CD14-positive monocyte (primary cell): ENCODE data around the gene OMD. TPM values are rescaled to one million over a fixed set of nuclear protein-coding genes. Genes with fewer than 3 reads are reported as not detected.

Source experiments
- DNase-seq, 3 donors: peaks; one replicate each; pipeline ENCODE4 v3.0.0-alpha.2; 2011 to 2022
- H2AFZ ChIP-seq: 2 replicates; pipeline ENCODE4 v1.6.0; 2012; ENCODE audit warnings: mild to moderate bottlenecking, low read depth, low read length, inconsistent platforms; ENCODE audit not compliant: insufficient read depth, poor library complexity, severe bottlenecking
- H3K27ac ChIP-seq, 2 donors: 1 replicate in 1 of 2; 2 replicates in 1 of 2; pipeline ENCODE4 v1.5.1; 2012 to 2013; ENCODE audit warnings: low read length in 2 of 2, control low read depth in 1 of 2, inconsistent platforms in 1 of 2, low read depth in 1 of 2, mild to moderate bottlenecking in 1 of 2
- H3K27me3 ChIP-seq, 2 donors: one replicate each; pipeline versions ENCODE4 v1.6.0 to v1.6.1; 2011 to 2013; ENCODE audit warnings: low read length in 2 of 2; ENCODE audit not compliant: control insufficient read depth in 2 of 2, insufficient read depth in 2 of 2
- H3K36me3 ChIP-seq, 2 donors: replicated peaks in 1 of 2; 1 replicate in 1 of 2; 2 replicates in 1 of 2; pipeline versions ENCODE4 v1.5.1 to v1.6.1; 2012 to 2013; ENCODE audit warnings: low read length in 2 of 2, control low read depth in 1 of 2, inconsistent platforms in 1 of 2, mild to moderate bottlenecking in 1 of 2; ENCODE audit not compliant: insufficient read depth in 2 of 2, control insufficient read depth in 1 of 2
- H3K4me1 ChIP-seq, 2 donors: 1 replicate in 1 of 2; 2 replicates in 1 of 2; pipeline versions ENCODE4 v1.5.1 to v1.6.1; 2012 to 2013; ENCODE audit warnings: low read length in 2 of 2, control low read depth in 1 of 2, inconsistent platforms in 1 of 2, mild to moderate bottlenecking in 1 of 2, moderate library complexity in 1 of 2; ENCODE audit not compliant: insufficient read depth in 2 of 2, control insufficient read depth in 1 of 2
- H3K4me2 ChIP-seq: replicated peaks from 2 replicates; pipeline ENCODE3; 2012; ENCODE audit warnings: low read length, moderate library complexity, mild to moderate bottlenecking; ENCODE audit not compliant: poor library complexity, severe bottlenecking; ENCODE audit errors: extremely low read depth
- H3K4me3 ChIP-seq, 3 experiments: fragments of 200-600 bp in 1 of 3; sonication (generic) in 1 of 3; replicated peaks in 1 of 3; 1 replicate in 2 of 3; 2 replicates in 1 of 3; pipeline ENCODE4 v1.5.1; 2011 to 2013; ENCODE audit warnings: low read length in 3 of 3, mild to moderate bottlenecking in 3 of 3, control low read depth in 2 of 3, low read depth in 2 of 3, inconsistent platforms in 1 of 3, moderate library complexity in 1 of 3
- H3K79me2 ChIP-seq: 2 replicates; pipeline ENCODE4 v1.6.0; 2012; ENCODE audit warnings: mild to moderate bottlenecking, control low read depth, inconsistent platforms, low read length, moderate library complexity; ENCODE audit not compliant: insufficient read depth
- H3K9ac ChIP-seq: 2 replicates; pipeline ENCODE4 v1.6.0; 2017; ENCODE audit warnings: low read length, mild to moderate bottlenecking; ENCODE audit not compliant: insufficient read depth, poor library complexity, severe bottlenecking
- H3K9me3 ChIP-seq, 2 donors: replicated peaks in 1 of 2; 1 replicate in 1 of 2; 2 replicates in 1 of 2; pipeline versions ENCODE4 v1.5.1 to v1.6.1; 2012 to 2013; ENCODE audit warnings: low read length in 2 of 2, control low read depth in 1 of 2; ENCODE audit not compliant: control insufficient read depth in 1 of 2, insufficient read depth in 1 of 2
- H4K20me1 ChIP-seq: 2 replicates; pipeline ENCODE4 v1.6.0; 2012; ENCODE audit warnings: mild to moderate bottlenecking, low read length, control low read depth, moderate library complexity; ENCODE audit not compliant: insufficient read depth
- H3K27ac Mint-ChIP-seq, 7 donors: one replicate each; pipeline ENCODE4 v1.8.0; 2020; ENCODE audit warnings: mild to moderate bottlenecking in 7 of 7, mixed read lengths in 7 of 7, moderate library complexity in 6 of 7, inconsistent platforms in 2 of 7
- H3K27me3 Mint-ChIP-seq, 3 donors: one replicate each; pipeline ENCODE4 v1.8.0; 2021 to 2022; ENCODE audit warnings: low read depth in 3 of 3, mild to moderate bottlenecking in 3 of 3, mixed read lengths in 3 of 3, moderate library complexity in 3 of 3, inconsistent platforms in 1 of 3
- H3K36me3 Mint-ChIP-seq, 2 donors: one replicate each; pipeline ENCODE4 v1.8.0; 2020; ENCODE audit warnings: mixed read lengths in 2 of 2, inconsistent platforms in 1 of 2, mild to moderate bottlenecking in 1 of 2
- H3K4me1 Mint-ChIP-seq: one replicate; pipeline ENCODE4 v1.8.0; 2020; ENCODE audit warnings: mild to moderate bottlenecking, mixed read lengths
- H3K4me3 Mint-ChIP-seq, 2 donors: one replicate each; pipeline ENCODE4 v1.8.0; 2020; ENCODE audit warnings: mild to moderate bottlenecking in 2 of 2, mixed read lengths in 2 of 2, moderate library complexity in 1 of 2
- H3K9me3 Mint-ChIP-seq, 7 donors: one replicate each; pipeline ENCODE4 v1.8.0; 2020 to 2022; ENCODE audit warnings: mixed read lengths in 7 of 7, mild to moderate bottlenecking in 6 of 7, moderate library complexity in 6 of 7, inconsistent platforms in 2 of 7
- CTCF ChIP-seq: fragments of 200-600 bp; IDR thresholded peaks from one replicate; pipeline ENCODE4 v1.8.0; 2022; ENCODE audit warnings: antibody characterized with exemption, mild to moderate bottlenecking
- WGBS: methylation state at CpG from one replicate; pipeline ENCODE4 v1.1.5; 2013; ENCODE audit warnings: missing lambda C conversion rate; ENCODE audit not compliant: insufficient coverage; 5-methylcytosine and 5-hydroxymethylcytosine counted together
- intact Hi-C, 2 donors: fragments of 100-400 bp; cut with micrococcal nuclease; formaldehyde crosslinking; loops; one replicate each; pipeline versions ENCODE4 v1.15.0 to v1.15.1; 2023
- polyA plus RNA-seq, 3 donors: library from polyadenylated mRNA; depleted of rRNA in 1 of 3; unstranded in 2 of 3; stranded (reverse) in 1 of 3; fragments of 300-500 nt in 2 of 3; fragments of >200 nt in 1 of 3; fragmentation: Illumina TruSeq in 2 of 3; gene quantifications; 1 replicate in 2 of 3; 2 replicates in 1 of 3; pipeline ENCODE4 v1.2.3, GENCODE V29; 2012 to 2021

OMD gene
- polyA plus RNA-seq, 3 donors: not detected

GRCh38 chr9:92429836-92430235 lies 5.6 kb upstream of the OMD start:
- Histone ChIP-seq H3K4me3 (no peak overlapping the region), H3K9ac (no peak overlapping the region), H4K20me1 (no peaks in the 10 kb centered on the region), H3K4me1 (no peaks in the 10 kb centered on the region), H3K4me2 (no peak overlapping the region), H3K27me3 (no peaks in the 10 kb centered on the region), H3K36me3 (no peaks in the 10 kb centered on the region), H3K27ac (no peak overlapping the region), H2AFZ (no peak overlapping the region), H3K9me3 (no peaks in the 10 kb centered on the region), H3K79me2 (no peaks in the 10 kb centered on the region)
- Mint-ChIP-seq H3K4me1 (no peaks in the 10 kb centered on the region), H3K9me3 (no peaks in the 10 kb centered on the region), H3K27ac (no peak overlapping the region), H3K27me3 (peaks cover 0 to 2% (median 0%) of the 10 kb centered on the region in 3 donors), H3K4me3 (no peak overlapping the region), H3K36me3 (peaks cover 5 to 16% of the 10 kb centered on the region in 2 donors)
- DNase-seq: no peak
- intact Hi-C loops: no loop called here
- no peak for TF ChIP-seq CTCF
- no CpG with 5 or more reads among the region's 2 CpGs for WGBS

DNA sequence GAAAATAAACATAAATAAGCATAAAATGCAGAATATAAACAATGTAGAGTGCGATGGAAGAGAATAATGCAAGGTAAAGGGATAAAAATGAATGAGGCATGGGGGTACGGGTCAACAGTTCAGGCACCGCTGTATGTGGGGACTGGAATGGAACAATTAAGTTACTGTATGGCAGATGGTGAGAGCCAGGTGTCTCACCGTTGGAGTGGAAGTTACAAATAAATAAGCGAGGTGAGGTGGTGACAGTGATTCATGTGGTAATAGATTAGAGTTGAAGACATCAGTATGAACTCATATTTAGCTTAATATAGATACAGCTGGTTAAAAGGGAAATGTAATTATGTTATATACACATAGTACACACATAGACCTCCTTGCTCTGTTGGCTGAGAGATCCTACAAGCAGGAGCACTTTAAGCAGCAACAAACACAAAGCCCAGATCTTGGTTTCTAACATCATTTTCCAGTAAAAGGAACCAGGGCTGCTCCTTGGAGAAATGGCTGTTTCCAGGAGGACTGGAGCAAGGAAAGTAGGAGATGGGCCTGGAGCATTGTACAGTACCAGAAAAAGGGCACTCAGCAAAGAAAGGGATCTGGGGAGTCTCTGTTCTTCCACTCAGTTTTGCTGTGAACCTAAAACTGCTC lies 2.4 kb upstream of the OMD start:
- Histone ChIP-seq H3K4me3 (no peak overlapping the region), H3K9me3 (no peaks in the 10 kb centered on the region), H3K4me1 (no peaks in the 10 kb centered on the region), H3K4me2 (no peak overlapping the region), H4K20me1 (no peaks in the 10 kb centered on the region), H3K27ac (no peak overlapping the region), H3K27me3 (no peaks in the 10 kb centered on the region), H3K79me2 (no peaks in the 10 kb centered on the region), H3K9ac (no peak overlapping the region), H2AFZ (no peak overlapping the region), H3K36me3 (no peaks in the 10 kb centered on the region)
- Mint-ChIP-seq H3K9me3 (no peaks in the 10 kb centered on the region), H3K27ac (no peak overlapping the region), H3K4me3 (no peak overlapping the region), H3K36me3 (peaks cover 7 to 10% of the 10 kb centered on the region in 2 donors), H3K4me1 (peaks cover 5% of the 10 kb centered on the region), H3K27me3 (no peaks in the 10 kb centered on the region)
- 100% methylated on average over 3 of the region's 5 CpGs for WGBS
- no peak for TF ChIP-seq CTCF
- DNase-seq: no peak
- intact Hi-C loops: no loop called here
